SK-N-SH (cell line): ENCODE results near the gene TTYH3.

Experiments used
- GABPA ChIP-seq: IDR thresholded peaks from 2 replicates; pipeline ENCODE4 v1.4.0; 2012; ENCODE audit warnings: low read depth, mild to moderate bottlenecking
- TCF12 ChIP-seq: IDR thresholded peaks from 2 replicates; pipeline ENCODE4 v1.4.0; 2012

DNA sequence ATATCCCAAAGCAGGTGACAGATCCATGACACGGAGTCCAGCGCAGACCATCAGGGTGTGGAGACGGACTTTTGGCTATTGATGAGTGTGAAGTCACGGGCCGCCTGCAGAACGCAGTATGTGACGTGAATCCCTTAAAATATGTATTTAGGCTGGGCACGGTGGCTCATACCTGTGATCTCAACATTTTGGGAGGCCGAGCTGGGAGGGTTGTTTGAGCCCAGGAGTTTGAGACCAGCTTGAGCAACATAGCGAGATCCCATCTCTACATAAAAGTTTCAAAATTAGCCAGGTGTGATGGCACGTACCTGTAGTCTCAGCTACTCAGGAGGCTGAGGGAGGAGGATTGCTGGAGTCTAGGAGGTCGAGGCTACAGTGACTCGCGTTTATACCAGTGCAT lies 54.3 kb downstream of the TTYH3 start:
- TF ChIP-seq TCF12 (no peak), GABPA (no peak)
